Neuron (in vitro differentiated cells): ENCODE measurements around the gene POLH.
"Not testable (repeated sequence)": the region's sequence is repeated elsewhere in the genome, so short reads cannot be mapped to it uniquely, and the experiment has no call there.

Source experiments
- H2AFZ ChIP-seq: one replicate; pipeline ENCODE4 v1.6.1; 2013; ENCODE audit warnings: low read depth, mild to moderate bottlenecking, inconsistent platforms, low read length, moderate library complexity
- H3K27me3 ChIP-seq: one replicate; pipeline ENCODE4 v1.6.1; 2013; ENCODE audit warnings: low read length; ENCODE audit not compliant: insufficient read depth
- H3K36me3 ChIP-seq: one replicate; pipeline ENCODE4 v1.6.1; 2013; ENCODE audit warnings: low read length; ENCODE audit not compliant: insufficient read depth
- H3K4me1 ChIP-seq: one replicate; pipeline ENCODE4 v1.6.1; 2013; ENCODE audit warnings: low read length; ENCODE audit not compliant: insufficient read depth
- H3K4me3 ChIP-seq: 2 replicates; pipeline ENCODE4 v1.5.1; 2013; ENCODE audit warnings: mild to moderate bottlenecking, low read length, moderate library complexity
- H3K9me3 ChIP-seq: one replicate; pipeline ENCODE4 v1.6.1; 2013; ENCODE audit warnings: low read length

POLH gene

GRCh38 chr6:43648248-43648647 lies 72.3 kb downstream of the POLH start:
- H3K4me1 ChIP-seq: no peaks in the 10 kb centered on the region

GRCh38 chr6:43652822-43653221 lies 76.8 kb downstream of the POLH start:
- not testable (repeated sequence) for H3K36me3 ChIP-seq, H3K9me3 ChIP-seq, H2AFZ ChIP-seq, H3K4me1 ChIP-seq, H3K4me3 ChIP-seq, H3K27me3 ChIP-seq

More at GRCh38 chr6:43648248-43648647, 72.3 kb downstream of the POLH start:
- Histone ChIP-seq H2AFZ (no peak overlapping the region), H3K9me3 (no peaks in the 10 kb centered on the region), H3K27me3 (no peaks in the 10 kb centered on the region), H3K36me3 (no peaks in the 10 kb centered on the region), H3K4me3 (no peak overlapping the region)

- peaks cover 7% of the 10 kb centered on the region for H3K9me3 ChIP-seq
- H3K36me3 ChIP-seq: no peaks in the 10 kb centered on the region
- no peaks in the 10 kb centered on the region for H3K4me1 ChIP-seq
- no peak overlapping the region for H3K4me3 ChIP-seq
- H2AFZ ChIP-seq: no peak overlapping the region
- H3K27me3 ChIP-seq: no peaks in the 10 kb centered on the region
Measured at GRCh38 chr6:43657221-43657802, 81.3 kb downstream of the POLH start.

GRCh38 chr6:43658161-43658560 lies 82.2 kb downstream of the POLH start:
- H3K4me1 ChIP-seq: no peaks in the 10 kb centered on the region
- H3K4me3 ChIP-seq: no peak overlapping the region
- H2AFZ ChIP-seq: no peak overlapping the region
- no peaks in the 10 kb centered on the region for H3K36me3 ChIP-seq
- H3K9me3 ChIP-seq: peaks cover 7% of the 10 kb centered on the region
- H3K27me3 ChIP-seq: no peaks in the 10 kb centered on the region

- not testable (repeated sequence) for H3K9me3 ChIP-seq, H3K27me3 ChIP-seq, H3K4me1 ChIP-seq, H2AFZ ChIP-seq, H3K4me3 ChIP-seq, H3K36me3 ChIP-seq
Measured at GRCh38 chr6:43662948-43663347, 87.0 kb downstream of the POLH start.
